ENCODE data around the gene AKAP8L.

AKAP8L gene

GRCh38 chr19:15448044-15448777 is 29.4 kb upstream of the AKAP8L start:
- no peak for DNase-seq (ENCODE audit: low read depth)
- H3K4me3 ChIP-seq (ENCODE audit: control insufficient read depth, low read depth, low read length), result no peak overlapping the region
- TF ChIP-seq CTCF (conservative IDR thresholded peaks at IDR 0.05; ENCODE audit: control insufficient read depth, insufficient read depth, low read depth, low read length), result no peak

- no peak overlapping the region for H3K4me3 ChIP-seq (ENCODE audit: control insufficient read depth, low read depth, low read length)
- no peak for TF ChIP-seq CTCF (conservative IDR thresholded peaks at IDR 0.05; ENCODE audit: control insufficient read depth, insufficient read depth, low read depth, low read length)
- DNase-seq (ENCODE audit: low read depth), result no peak
Observed at GRCh38 chr19:15447057-15447456, 28.3 kb upstream of the AKAP8L start.

GRCh38 chr19:15445807-15446376 is 27.1 kb upstream of the AKAP8L start:
- DNase-seq (ENCODE audit: low read depth), result no peak
- no peak for TF ChIP-seq CTCF (conservative IDR thresholded peaks at IDR 0.05; ENCODE audit: control insufficient read depth, insufficient read depth, low read depth, low read length)
- H3K4me3 ChIP-seq (ENCODE audit: control insufficient read depth, low read depth, low read length), result no peak overlapping the region

- H3K4me3 ChIP-seq (ENCODE audit: control insufficient read depth, low read depth, low read length), result no peak overlapping the region
- DNase-seq (ENCODE audit: low read depth), result no peak
- no peak for TF ChIP-seq CTCF (conservative IDR thresholded peaks at IDR 0.05; ENCODE audit: control insufficient read depth, insufficient read depth, low read depth, low read length)
Observed at GRCh38 chr19:15445227-15445605, 26.4 kb upstream of the AKAP8L start.

GRCh38 chr19:15444505-15445226 is 25.9 kb upstream of the AKAP8L start:
- DNase-seq (ENCODE audit: low read depth), result no peak
- no peak for TF ChIP-seq CTCF (conservative IDR thresholded peaks at IDR 0.05; ENCODE audit: control insufficient read depth, insufficient read depth, low read depth, low read length)
- H3K4me3 ChIP-seq (ENCODE audit: control insufficient read depth, low read depth, low read length), result no peak overlapping the region

- TF ChIP-seq CTCF (conservative IDR thresholded peaks at IDR 0.05; ENCODE audit: control insufficient read depth, insufficient read depth, low read depth, low read length), result no peak
- H3K4me3 ChIP-seq (ENCODE audit: control insufficient read depth, low read depth, low read length), result no peak overlapping the region
- DNase-seq (ENCODE audit: low read depth), result no peak
Observed at GRCh38 chr19:15443838-15444237, 25.1 kb upstream of the AKAP8L start.
